ENCODE results near the gene ANKRD24.

GRCh38 chr19:4152241-4152998 lies 30.1 kb upstream of the ANKRD24 start:
- TF ChIP-seq CTCF (IDR thresholded peaks at IDR 0.05) (no peak), EZH2 (IDR thresholded peaks at IDR 0.05) (no peak), EZH2phosphoT487 (IDR thresholded peaks at IDR 0.05) (no peak)

Data from neural progenitor cell (in vitro differentiated cells).